BE2C (cell line): Measurements from ENCODE around the gene DNAJB14.

ENCODE experiments used
- DNase-seq: peaks from one replicate; pipeline ENCODE4 v3.0.0-alpha.2; 2020
- H3K27me3 ChIP-seq: fragments of 250-450 bp; sonication (Bioruptor Pico); 2 replicates; pipeline ENCODE4 v1.5.1; 2020; ENCODE audit warnings: mild to moderate bottlenecking
- H3K36me3 ChIP-seq: fragments of 250-450 bp; sonication (Bioruptor Pico); 2 replicates; pipeline ENCODE4 v1.5.1; 2020; ENCODE audit warnings: mild to moderate bottlenecking
- H3K4me1 ChIP-seq: fragments of 250-450 bp; sonication (Bioruptor Pico); 2 replicates; pipeline ENCODE4 v1.5.1; 2020
- H3K4me3 ChIP-seq: 2 replicates; pipeline ENCODE4 v1.5.1; 2011; ENCODE audit warnings: low read depth, low read length
- H3K9me3 ChIP-seq: fragments of 250-450 bp; sonication (Bioruptor Pico); 2 replicates; pipeline ENCODE4 v1.5.1; 2020
- CTCF ChIP-seq: IDR thresholded peaks from 2 replicates; pipeline ENCODE4 v1.5.1; 2012; ENCODE audit warnings: mild to moderate bottlenecking, low read depth, low read length

Gene DNAJB14

DNA sequence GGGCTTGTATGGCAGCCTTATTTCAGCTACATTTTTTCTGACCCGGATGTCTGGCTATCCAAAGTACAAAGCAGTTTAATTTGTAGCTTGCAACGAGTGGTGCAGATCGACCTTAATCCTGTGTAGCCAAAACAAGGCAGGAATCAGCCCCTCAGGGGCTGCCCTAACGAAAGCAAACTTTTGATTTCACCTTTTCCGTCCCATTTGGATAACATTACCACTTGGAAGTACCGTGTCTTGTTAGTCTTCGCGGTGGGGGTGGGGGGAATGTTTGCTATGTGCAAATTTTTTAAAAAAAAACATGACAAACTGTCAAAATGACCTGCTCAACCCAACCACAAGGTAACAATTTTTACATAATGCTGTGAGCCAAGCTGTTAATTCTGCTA lies 766 bp upstream of the DNAJB14 start:
- DNase-seq, result no peak
- Histone ChIP-seq H3K4me3 (peak overlapping the region; percentile 81), H3K27me3 (no peaks in the 10 kb centered on the region), H3K9me3 (no peaks in the 10 kb centered on the region), H3K36me3 (peaks cover 22% of the 10 kb centered on the region), H3K4me1 (no peaks in the 10 kb centered on the region)
- TF ChIP-seq CTCF, result no peak

- no peaks in the 10 kb centered on the region for H3K4me1 ChIP-seq
- peak; percentile 25 for DNase-seq
- no peak for TF ChIP-seq CTCF
- H3K4me3 ChIP-seq, result peak overlapping the region; percentile 81
- peaks cover 22% of the 10 kb centered on the region for H3K36me3 ChIP-seq
- no peaks in the 10 kb centered on the region for H3K27me3 ChIP-seq
- H3K9me3 ChIP-seq, result no peaks in the 10 kb centered on the region
These were observed 581 bp downstream of the DNAJB14 start for GRCh38 chr4:99945718-99946355.

GRCh38 chr4:99943904-99944437 lies 2.4 kb downstream of the DNAJB14 start:
- H3K4me3 ChIP-seq, result no peak overlapping the region
- peaks cover 22% of the 10 kb centered on the region for H3K36me3 ChIP-seq
- H3K9me3 ChIP-seq, result no peaks in the 10 kb centered on the region
- DNase-seq, result no peak
- TF ChIP-seq CTCF, result no peak
- no peaks in the 10 kb centered on the region for H3K27me3 ChIP-seq
- H3K4me1 ChIP-seq, result no peaks in the 10 kb centered on the region

DNA sequence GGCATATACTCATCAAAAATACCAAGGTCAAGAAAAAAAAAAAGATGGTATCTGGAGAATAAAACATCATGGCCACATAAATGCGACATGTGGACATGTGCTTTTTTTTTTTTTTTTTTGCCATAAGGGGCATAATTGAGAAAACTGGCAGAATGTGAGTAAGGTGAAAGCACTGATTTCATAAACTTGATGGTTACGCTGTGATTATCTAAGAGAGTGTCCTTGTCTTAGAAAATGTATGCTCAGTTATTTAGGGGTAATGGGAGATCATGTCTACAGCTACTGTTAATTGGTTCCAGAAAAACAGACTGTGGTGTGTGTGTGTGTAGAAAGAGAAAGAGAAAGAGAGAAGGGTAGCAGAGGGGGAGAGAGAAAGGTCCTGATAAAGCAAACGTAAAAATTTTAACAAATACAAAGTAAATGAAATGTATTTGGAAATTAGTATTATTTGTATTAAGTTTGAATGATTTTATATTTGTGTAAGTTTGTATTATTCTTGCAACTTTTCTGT lies 8.1 kb downstream of the DNAJB14 start:
- no peak overlapping the region for H3K4me3 ChIP-seq
- H3K36me3 ChIP-seq, result no peaks in the 10 kb centered on the region
- no peaks in the 10 kb centered on the region for H3K4me1 ChIP-seq
- H3K27me3 ChIP-seq, result no peaks in the 10 kb centered on the region
- H3K9me3 ChIP-seq, result no peaks in the 10 kb centered on the region
- no peak for TF ChIP-seq CTCF
- no peak for DNase-seq

DNA sequence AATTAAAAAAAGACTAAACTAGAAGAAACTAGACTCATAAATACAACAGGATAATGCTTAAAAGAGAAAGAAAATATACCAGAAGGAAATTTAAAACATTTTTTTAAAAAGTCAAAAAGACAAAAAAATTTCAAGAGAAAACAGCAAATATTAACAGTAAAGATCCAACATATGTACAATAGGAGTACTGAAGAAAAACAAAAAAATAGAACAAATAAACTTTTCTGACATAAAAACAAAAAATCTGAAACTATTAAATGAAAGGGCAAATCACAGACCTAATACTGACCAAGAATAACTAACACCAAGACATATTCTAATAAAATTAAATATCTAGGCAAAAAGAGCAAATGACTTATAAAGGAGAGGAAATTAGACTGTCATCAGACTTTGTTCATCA lies 11.5 kb downstream of the DNAJB14 start:
- no peak for TF ChIP-seq CTCF
- Histone ChIP-seq H3K4me1 (no peaks in the 10 kb centered on the region), H3K27me3 (no peaks in the 10 kb centered on the region), H3K4me3 (no peak overlapping the region), H3K36me3 (no peaks in the 10 kb centered on the region), H3K9me3 (no peaks in the 10 kb centered on the region)
- no peak for DNase-seq

DNA sequence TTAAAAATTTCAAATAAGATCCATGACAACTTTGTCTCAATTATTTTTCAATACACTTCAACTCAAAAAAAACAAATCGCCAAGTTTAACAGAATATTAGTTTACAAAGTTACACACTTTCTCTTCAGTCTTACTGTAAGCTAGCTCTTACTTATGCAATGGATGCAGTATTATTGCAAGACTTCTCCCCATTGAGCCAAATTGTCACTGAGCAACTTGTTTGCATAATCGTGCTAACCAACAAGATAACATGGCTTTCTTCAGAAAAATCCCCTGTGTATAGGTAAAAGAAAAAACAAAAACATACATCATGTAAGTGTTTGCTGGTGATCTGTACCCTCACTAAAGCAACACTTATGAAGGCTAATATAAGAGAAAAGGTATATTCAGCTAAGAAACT lies 18.9 kb downstream of the DNAJB14 start:
- no peak for TF ChIP-seq CTCF
- Histone ChIP-seq H3K4me1 (no peaks in the 10 kb centered on the region), H3K36me3 (no peaks in the 10 kb centered on the region), H3K9me3 (no peaks in the 10 kb centered on the region), H3K4me3 (no peak overlapping the region), H3K27me3 (no peaks in the 10 kb centered on the region)
- no peak for DNase-seq
